GM12801 (cell line): ENCODE data around the gene GAD1.

Experiments
- TF ChIP-seq, protein P1 (sequence below): IDR thresholded peaks from one replicate; pipeline ENCODE4 v1.5.1; 2011; ENCODE audit warnings: control low read depth; ENCODE audit not compliant: insufficient read length; ENCODE audit errors: extremely low read depth

GAD1 gene

GRCh38 chr2:170905864-170906263, 89.2 kb downstream of the GAD1 start:
- TF ChIP-seq, protein P1, sequence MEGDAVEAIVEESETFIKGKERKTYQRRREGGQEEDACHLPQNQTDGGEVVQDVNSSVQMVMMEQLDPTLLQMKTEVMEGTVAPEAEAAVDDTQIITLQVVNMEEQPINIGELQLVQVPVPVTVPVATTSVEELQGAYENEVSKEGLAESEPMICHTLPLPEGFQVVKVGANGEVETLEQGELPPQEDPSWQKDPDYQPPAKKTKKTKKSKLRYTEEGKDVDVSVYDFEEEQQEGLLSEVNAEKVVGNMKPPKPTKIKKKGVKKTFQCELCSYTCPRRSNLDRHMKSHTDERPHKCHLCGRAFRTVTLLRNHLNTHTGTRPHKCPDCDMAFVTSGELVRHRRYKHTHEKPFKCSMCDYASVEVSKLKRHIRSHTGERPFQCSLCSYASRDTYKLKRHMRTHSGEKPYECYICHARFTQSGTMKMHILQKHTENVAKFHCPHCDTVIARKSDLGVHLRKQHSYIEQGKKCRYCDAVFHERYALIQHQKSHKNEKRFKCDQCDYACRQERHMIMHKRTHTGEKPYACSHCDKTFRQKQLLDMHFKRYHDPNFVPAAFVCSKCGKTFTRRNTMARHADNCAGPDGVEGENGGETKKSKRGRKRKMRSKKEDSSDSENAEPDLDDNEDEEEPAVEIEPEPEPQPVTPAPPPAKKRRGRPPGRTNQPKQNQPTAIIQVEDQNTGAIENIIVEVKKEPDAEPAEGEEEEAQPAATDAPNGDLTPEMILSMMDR, result no peak
